ENCODE measurements around the gene PRMT1. TPM values are rescaled to one million over a fixed set of nuclear protein-coding genes. Genes with fewer than 3 reads are reported as not detected.
A peak's percentile ranks its signal among the peaks of the same experiment; 100 is the strongest.

PRMT1 gene
- total and polyA plus RNA-seq, 12 donors: 80.4 to 262 (median 160) TPM

DNA sequence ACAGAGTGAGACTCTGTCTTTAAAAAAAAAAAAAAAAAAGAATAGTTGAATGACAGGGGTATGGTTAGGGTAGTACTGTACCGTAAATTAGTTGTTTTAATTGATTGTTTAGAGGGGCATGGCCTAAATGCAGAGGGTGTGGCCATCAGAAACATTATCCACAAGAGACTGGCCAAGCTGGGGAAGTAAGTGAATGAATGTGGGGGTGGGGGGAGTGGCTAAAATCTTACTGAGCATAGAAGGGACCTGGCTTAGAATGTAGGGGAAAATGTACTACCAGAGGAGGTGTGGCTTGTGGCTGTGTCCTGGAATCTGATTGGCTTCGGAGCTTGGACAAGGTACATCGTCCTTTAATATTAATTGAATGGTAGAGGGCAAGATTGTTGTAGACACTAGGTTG lies 7.6 kb upstream of the PRMT1 start:
- Histone ChIP-seq H3K9me3 (replicated peaks in 1 of 3) (no peaks in the 10 kb centered on the region), H3K27me3 (no peaks in the 10 kb centered on the region), H3K36me3 (replicated peaks in 1 of 2) (no peaks in the 10 kb centered on the region), H3K4me1 (replicated peaks in 1 of 2) (peaks cover 7 to 10% of the 10 kb centered on the region in 2 donors), H3K27ac (no peak overlapping the region), H3K4me3 (no peak overlapping the region)
- TF ChIP-seq, protein P1, sequence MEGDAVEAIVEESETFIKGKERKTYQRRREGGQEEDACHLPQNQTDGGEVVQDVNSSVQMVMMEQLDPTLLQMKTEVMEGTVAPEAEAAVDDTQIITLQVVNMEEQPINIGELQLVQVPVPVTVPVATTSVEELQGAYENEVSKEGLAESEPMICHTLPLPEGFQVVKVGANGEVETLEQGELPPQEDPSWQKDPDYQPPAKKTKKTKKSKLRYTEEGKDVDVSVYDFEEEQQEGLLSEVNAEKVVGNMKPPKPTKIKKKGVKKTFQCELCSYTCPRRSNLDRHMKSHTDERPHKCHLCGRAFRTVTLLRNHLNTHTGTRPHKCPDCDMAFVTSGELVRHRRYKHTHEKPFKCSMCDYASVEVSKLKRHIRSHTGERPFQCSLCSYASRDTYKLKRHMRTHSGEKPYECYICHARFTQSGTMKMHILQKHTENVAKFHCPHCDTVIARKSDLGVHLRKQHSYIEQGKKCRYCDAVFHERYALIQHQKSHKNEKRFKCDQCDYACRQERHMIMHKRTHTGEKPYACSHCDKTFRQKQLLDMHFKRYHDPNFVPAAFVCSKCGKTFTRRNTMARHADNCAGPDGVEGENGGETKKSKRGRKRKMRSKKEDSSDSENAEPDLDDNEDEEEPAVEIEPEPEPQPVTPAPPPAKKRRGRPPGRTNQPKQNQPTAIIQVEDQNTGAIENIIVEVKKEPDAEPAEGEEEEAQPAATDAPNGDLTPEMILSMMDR (IDR thresholded peaks at IDR 0.05): no peak
- TF ChIP-seq POLR2A (IDR thresholded peaks at IDR 0.05): no peak
- whole genome bisulfite sequencing, 4 donors: 88 to 98% (median 91%) methylated on average over 3 of the region's 3 CpGs
- intact Hi-C loops (cut with DNase I): no loop called here
- DNase-seq: no peak

- H3K36me3 ChIP-seq (replicated peaks in 1 of 2): no peaks in the 10 kb centered on the region
- no peaks in the 10 kb centered on the region for H3K9me3 ChIP-seq (replicated peaks in 1 of 3)
- intact Hi-C loops (cut with DNase I): loop anchor here in 1 of 2 donors (10.0 kb wide), 1 partner anchor 88 kb away; the partner anchor contains the start of genes NOSIP and PRRG2
- H3K4me3 ChIP-seq: no peak overlapping the region
- H3K27me3 ChIP-seq: no peaks in the 10 kb centered on the region
- peak overlapping the region in 2 of 5 donors; percentile 50 to 64 for H3K27ac ChIP-seq
- TF ChIP-seq POLR2A (IDR thresholded peaks at IDR 0.05): no peak
- TF ChIP-seq, protein P1 (IDR thresholded peaks at IDR 0.05): peak; percentile 73 to 86 (median 82)
- H3K4me1 ChIP-seq (replicated peaks in 1 of 2): peaks cover 5% of the 10 kb centered on the region in 2 donors
- DNase-seq: peak; percentile 78 to 87 (median 81)
- WGBS, 4 donors: 20 to 26% (median 21%) methylated on average over 17 to 28 of the region's 28 CpGs
Observed at GRCh38 chr19:49672131-49672919, 4.7 kb upstream of the PRMT1 start.

DNA sequence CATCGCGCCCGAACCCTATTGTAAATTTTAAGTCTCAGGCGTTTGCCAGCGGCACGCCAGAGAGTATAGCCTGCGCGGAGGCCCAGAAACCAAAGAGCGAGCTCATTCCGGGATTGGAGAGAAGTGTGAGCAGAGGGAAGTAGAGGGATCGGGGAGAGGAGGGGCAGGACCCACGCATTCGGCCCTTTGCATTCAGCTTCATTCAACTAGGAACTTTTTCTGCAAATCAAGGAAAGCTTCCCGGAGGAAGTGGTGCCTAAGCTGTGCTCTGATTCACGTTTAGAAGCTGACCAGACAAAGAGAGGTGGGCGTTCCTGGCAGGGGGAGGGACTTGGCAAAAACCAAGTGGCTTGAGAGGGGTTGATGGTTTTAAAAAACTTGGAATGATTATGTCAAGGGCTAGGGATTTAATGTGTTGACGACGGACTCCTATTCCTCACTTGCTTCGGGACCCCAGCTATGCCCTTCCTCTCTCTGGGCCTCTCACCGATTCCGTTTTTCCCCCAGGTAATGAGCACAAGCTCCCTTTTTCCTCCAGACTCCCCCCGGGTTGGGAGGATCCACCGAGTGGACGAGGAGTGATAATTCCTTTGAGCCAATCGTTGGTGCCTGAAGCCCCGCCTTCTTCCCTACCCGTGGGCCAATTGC lies 811 bp upstream of the PRMT1 start:
- Histone ChIP-seq H3K36me3 (replicated peaks in 1 of 2) (peaks cover 0 to 7% of the 10 kb centered on the region in 2 donors), H3K27me3 (no peaks in the 10 kb centered on the region), H3K4me1 (replicated peaks in 1 of 2) (peaks cover 23 to 38% of the 10 kb centered on the region in 2 donors), H3K9me3 (replicated peaks in 1 of 3) (no peaks in the 10 kb centered on the region), H3K4me3 (peak overlapping the region in 2 of 4 donors; percentile 4 to 39), H3K27ac (peak overlapping the region; percentile 16 to 97 (median 91))
- TF ChIP-seq, protein P1 (IDR thresholded peaks at IDR 0.05): no peak
- no peak for TF ChIP-seq POLR2A (IDR thresholded peaks at IDR 0.05)
- WGBS, 4 donors: 1 to 2% (median 1%) methylated on average over 20 to 27 of the region's 27 CpGs
- intact Hi-C loops (cut with DNase I): loop anchor here in 1 of 2 donors (10.0 kb wide), 1 partner anchor 91 kb away; the partner anchor contains the start of genes NOSIP and PRRG2
- DNase-seq: peak; percentile 83 to 94 (median 92)

- peak; percentile 100 for DNase-seq
- H3K36me3 ChIP-seq (replicated peaks in 1 of 2): peaks cover 0 to 11% of the 10 kb centered on the region in 2 donors
- WGBS, 4 donors: 0 to 1% (median 0%) methylated on average over 27 to 34 of the region's 34 CpGs; no CpG with 5 or more reads in 1 of the 4 donors
- H3K9me3 ChIP-seq (replicated peaks in 1 of 3): no peaks in the 10 kb centered on the region
- H3K27ac ChIP-seq: peak overlapping the region; percentile 74 to 97 (median 94)
- peak overlapping the region in 2 of 4 donors; percentile 95 to 98 for H3K4me3 ChIP-seq
- intact Hi-C loops (cut with DNase I): loop anchor here in 1 of 2 donors (10.0 kb wide), 1 partner anchor 92 kb away; the partner anchor contains the start of genes NOSIP and PRRG2
- no peaks in the 10 kb centered on the region for H3K27me3 ChIP-seq
- peaks cover 27 to 43% of the 10 kb centered on the region in 2 donors for H3K4me1 ChIP-seq (replicated peaks in 1 of 2)
- TF ChIP-seq, protein P1 (IDR thresholded peaks at IDR 0.05): no peak
Observed at GRCh38 chr19:49676784-49677230, 264 bp upstream of the PRMT1 start.
